GM12873 (cell line): ENCODE data around the gene MUC5AC.

Experiments used
- TF ChIP-seq, protein P1 (sequence below): IDR thresholded peaks from 2 replicates; pipeline ENCODE4 v1.5.1; 2012; ENCODE audit warnings: low read depth, mild to moderate bottlenecking, moderate library complexity, low read length, control low read depth; ENCODE audit not compliant: insufficient read depth; ENCODE audit errors: missing control alignments

Gene MUC5AC

DNA sequence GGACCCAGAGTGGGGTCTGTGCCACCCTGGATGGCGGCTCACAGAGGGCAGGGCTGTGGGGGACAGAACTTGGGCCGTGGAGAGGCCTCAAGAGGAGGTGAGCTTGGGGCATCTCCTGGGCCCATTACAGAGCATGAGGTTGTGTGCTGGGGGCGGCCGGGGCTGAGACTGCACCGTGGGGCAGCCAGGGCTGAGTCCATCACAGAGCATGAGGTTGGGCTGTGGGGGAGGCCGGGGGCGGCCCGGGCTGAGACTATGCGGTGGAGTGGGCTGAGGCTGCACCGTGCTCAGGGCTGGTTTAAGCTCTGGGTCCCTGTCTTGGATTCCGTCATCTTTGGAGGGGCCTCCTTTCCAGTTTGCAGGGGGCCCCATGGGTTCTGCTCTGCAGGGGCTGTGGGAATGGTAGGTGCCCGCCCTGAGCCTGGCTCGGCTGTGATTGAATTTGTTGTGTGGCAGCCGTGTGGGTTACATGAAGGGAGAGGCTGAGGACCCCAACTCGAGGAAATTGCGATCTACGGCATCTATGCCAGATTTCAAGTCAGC, 38.1 kb upstream of the MUC5AC start:
- TF ChIP-seq, protein P1, sequence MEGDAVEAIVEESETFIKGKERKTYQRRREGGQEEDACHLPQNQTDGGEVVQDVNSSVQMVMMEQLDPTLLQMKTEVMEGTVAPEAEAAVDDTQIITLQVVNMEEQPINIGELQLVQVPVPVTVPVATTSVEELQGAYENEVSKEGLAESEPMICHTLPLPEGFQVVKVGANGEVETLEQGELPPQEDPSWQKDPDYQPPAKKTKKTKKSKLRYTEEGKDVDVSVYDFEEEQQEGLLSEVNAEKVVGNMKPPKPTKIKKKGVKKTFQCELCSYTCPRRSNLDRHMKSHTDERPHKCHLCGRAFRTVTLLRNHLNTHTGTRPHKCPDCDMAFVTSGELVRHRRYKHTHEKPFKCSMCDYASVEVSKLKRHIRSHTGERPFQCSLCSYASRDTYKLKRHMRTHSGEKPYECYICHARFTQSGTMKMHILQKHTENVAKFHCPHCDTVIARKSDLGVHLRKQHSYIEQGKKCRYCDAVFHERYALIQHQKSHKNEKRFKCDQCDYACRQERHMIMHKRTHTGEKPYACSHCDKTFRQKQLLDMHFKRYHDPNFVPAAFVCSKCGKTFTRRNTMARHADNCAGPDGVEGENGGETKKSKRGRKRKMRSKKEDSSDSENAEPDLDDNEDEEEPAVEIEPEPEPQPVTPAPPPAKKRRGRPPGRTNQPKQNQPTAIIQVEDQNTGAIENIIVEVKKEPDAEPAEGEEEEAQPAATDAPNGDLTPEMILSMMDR = no peak

DNA sequence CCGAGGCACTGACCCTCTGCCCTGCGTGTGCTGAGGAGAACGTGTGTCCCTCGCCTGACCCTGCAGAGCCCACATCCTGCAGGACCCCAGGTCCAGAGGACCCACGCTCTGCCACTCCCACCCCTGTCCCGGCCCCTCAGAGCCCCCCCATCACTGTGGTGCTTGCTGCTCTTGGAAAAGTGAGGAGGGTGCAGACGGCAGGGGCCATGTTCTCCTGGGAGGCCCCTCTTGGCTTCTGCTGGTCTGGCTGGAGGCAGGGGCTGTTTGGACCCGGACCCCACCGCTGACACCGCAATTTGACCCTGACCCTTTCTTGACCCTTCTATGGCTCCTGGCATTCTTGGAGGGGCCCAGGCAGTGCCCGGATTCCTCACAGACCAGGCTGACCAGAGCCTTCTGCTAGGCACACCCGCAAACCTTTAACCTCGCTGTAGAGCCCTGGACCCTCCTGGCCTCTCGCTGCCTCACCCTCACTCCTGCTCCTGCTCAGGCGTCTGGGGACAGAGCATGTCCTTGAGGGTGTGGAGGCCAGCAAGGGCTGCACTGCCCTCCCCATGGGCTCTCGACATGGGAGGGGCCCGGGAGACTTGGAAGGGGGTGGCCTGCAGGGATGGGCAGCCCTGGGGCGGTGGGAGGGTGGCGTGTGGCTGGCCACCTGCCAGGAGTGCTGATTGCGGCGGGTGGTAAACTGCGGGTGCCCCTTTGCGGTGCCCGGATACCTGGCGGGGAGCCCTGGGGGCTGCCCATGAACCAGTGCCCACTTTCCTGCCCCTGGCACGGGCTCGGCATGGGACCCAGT, 37.0 kb upstream of the MUC5AC start:
- TF ChIP-seq, protein P1 = no peak

DNA sequence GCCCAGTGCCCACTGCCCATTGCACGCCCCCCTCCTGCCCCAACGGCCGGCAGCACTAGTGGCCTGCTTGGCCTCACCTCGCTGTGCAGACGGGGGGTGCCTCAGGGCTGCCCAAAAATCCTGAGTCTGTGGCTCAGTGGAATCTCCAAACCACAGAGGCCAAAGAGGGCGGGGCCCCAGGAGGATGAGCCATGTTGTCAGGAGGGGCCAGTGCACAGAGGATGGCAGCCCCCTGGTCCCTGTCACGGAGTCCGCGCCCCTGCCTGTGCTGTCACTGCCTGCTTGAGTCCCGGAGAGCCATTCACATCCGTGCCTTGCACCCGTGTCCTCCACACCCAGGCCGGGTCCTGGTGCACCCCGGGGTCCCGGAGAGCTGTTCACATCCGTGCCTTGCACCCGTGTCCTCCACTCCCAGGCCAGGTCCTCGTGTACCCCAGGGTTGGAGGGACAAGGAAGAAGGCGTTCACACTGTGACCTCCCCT, 36.4 kb upstream of the MUC5AC start:
- TF ChIP-seq, protein P1 = no peak

DNA sequence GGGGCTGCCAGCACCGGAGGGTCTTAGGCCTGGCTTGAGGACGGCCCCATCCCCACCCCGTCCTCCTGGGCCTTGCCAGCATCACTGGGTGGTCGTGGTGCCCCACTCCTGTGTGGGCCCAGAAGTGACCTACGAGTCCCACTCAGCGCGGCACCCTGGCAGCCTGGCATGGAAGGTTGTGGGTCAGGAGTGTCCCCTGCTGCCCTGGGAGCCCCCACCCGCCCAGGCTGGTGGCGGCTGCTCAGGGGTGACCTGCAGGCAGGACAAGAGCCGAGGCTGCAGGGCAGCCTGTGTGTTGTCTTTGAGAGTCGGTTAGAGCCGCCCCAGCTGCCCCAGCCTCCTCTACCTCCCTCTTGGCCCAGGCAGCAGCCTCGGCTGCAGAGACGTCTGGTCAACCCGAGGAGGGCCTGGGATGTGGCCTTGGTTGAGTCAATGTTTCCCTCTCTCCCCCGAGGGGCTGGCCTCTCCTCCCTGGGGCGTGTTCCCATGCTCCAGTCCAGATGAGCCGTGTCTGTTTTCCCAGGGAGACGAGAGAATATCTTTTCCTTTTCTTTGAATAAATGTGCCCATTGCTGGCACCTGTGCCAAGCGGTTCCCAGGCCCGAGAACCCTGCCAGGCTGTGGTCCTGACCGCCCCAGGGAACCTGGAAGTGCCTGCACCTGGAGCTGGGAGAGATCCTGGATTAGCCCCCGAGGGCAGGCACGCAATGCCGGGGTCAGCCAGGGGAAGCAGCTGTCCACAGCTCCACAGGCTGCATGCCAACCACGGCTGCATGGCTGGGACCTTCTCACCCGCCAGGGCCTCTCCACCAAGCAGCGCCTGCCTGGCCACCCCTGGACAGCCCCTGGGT, 35.7 kb upstream of the MUC5AC start:
- TF ChIP-seq, protein P1 = no peak

DNA sequence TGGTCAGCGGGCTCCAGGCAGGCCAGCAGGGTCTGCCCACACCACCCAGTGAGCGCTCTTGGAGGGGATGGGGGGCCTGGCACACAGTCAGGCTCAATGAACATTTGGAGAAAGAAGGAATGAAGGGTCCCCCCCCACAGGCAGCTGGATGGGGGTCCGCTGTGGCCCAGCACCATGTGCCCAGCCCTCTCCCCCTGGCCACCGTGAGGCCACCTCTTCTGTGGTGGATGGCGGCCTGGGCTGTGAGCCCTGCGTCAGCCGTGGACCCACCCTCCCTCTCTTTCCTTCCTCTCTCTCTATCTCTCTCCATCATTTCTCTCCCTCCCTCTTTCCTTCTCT, 35.1 kb upstream of the MUC5AC start:
- TF ChIP-seq, protein P1 = no peak

DNA sequence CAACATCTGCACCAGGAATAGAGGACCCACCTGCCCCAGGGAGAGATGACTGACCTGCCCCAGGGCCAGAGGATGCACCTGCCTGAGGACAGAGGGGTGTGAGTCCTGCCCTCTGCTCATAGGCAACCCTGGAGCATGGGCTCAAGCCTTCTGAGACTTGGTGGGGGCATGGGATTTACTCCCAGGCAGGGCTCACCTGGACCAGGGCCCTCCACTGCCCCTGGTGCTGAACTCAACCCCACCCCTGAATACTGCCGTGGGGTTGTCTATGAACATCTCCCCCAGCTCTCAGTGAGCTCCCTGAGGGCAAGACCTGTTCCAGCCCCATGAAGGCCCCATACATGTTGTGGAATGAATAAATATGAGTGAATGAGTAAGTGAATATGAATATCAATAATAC, 33.8 kb upstream of the MUC5AC start:
- TF ChIP-seq, protein P1 = no peak

DNA sequence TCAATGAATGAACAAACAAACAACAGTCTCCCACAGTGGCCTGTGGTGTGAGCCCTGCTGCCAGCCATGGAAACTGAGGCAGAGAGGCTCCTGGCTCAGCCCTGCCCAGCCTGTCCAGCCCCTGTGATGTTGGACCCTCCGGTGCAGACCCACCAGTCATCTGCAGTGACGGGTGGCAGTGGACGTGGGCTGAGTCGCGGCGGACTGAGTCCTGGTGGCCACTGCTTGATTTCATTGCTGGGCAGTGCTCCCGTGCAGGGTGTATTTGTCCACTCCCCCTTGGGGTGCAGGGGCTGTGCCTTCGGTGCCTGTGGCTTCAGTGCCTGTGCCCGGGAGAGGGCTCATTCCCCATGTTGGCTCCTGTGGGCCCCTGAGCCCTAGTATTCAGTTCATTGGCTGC, 31.9 kb upstream of the MUC5AC start:
- TF ChIP-seq, protein P1 = no peak
